ENCODE data around the gene COA7. TPM values are rescaled to one million over a fixed set of nuclear protein-coding genes. Genes with fewer than 3 reads are reported as not detected.
"Not testable (repeated sequence)": the region's sequence is repeated elsewhere in the genome, so short reads cannot be mapped to it uniquely, and the experiment has no call there.

Gene COA7
- total and polyA plus RNA-seq, 10 of the 15 experiments (the other 5 are each of a cell fraction or from before 2014, with no cell fraction given): 7.5 to 20.2 (median 15.4) TPM

DNA sequence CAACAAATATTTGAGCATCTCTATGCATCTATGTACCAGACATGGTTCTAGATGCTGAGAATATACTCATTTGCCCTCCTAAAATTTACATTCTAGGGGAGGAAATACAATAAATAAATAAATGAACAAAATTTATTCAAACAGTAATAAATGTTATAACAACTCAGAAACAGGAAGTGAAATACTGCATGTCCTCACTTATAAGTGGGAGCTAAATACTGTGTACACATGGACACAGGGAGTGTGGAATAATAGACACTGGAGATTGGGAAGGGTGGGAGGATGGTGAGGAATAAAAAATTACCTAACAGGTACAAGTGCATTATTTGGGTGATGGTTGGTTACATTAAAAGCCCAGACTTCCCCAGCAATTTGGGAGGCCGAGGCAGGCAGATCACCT, 4.3 kb downstream of the COA7 start:
- RAD21 ChIA-PET (ENCODE audit: unreplicated experiment): no interaction called here
- no peaks in the 10 kb centered on the region for H3K27me3 ChIP-seq (replicated peaks in 1 of 2; ENCODE audit: control insufficient read depth in 2 of 2, insufficient read depth in 2 of 2, low read length in 1 of 2)
- no peak for FAIRE-seq
- intact Hi-C loops (cut with micrococcal nuclease; ENCODE audit: unreplicated experiment) (no loop called here), in situ Hi-C loops (cut with MboI) (no loop called here)
- BruUV-seq (replicated peaks): no TSS peak
- H2AFZ ChIP-seq (ENCODE audit: control insufficient read depth, low read depth, low read length): no peak overlapping the region
- H3K79me2 ChIP-seq (ENCODE audit: control insufficient read depth, insufficient read depth, low read length): peaks cover 27% of the 10 kb centered on the region
- POLR2A ChIA-PET: no interaction called here
- no peaks in the 10 kb centered on the region; the same call in 1 of the 2 replicates for H3K4me1 ChIP-seq (ENCODE audit: control insufficient read depth, insufficient read depth, low read length)
- H3K9ac ChIP-seq (ENCODE audit: control insufficient read depth, insufficient read depth, low read length): no peak overlapping the region
- H3K9me3 ChIP-seq (replicated peaks; ENCODE audit: control insufficient read depth, insufficient read depth, low read length): no peaks in the 10 kb centered on the region
- DNase-seq (ENCODE audit: low read depth, low spot score): no peak
- no peak overlapping the region for H3K27ac ChIP-seq (ENCODE audit: control insufficient read depth, insufficient read depth)
- H3K36me3 ChIP-seq (ENCODE audit: control insufficient read depth in 2 of 2, insufficient read depth in 2 of 2, low read length in 1 of 2): peaks cover 1 to 14% of the 10 kb centered on the region in 2 experiments; a peak in 3 of 4 replicates
- no peak for ATAC-seq
- SMC1A ChIA-PET (ENCODE audit: uncharacterized antibody, unreplicated experiment): no interaction called here
- no peak overlapping the region for H3K4me3 ChIP-seq
- CTCF ChIA-PET: interaction anchor here (0.6 to 1.2 kb wide), 2 partner anchors 8 to 194 kb away, joined by 3 to 4 read pairs; no protein-coding TSS in a partner anchor
- no peak overlapping the region for H3K4me2 ChIP-seq (ENCODE audit: control insufficient read depth, insufficient read depth)
- TF ChIP-seq SPI1 (IDR thresholded peaks at IDR 0.05; ENCODE audit: borderline replicate concordance, insufficient read depth, low read depth, low read length) (peak; percentile 62; the same call in 1 of the 2 replicates), IKZF2 (IDR thresholded peaks at IDR 0.05) (0 out of 4 replicates have a peak, but pooled peaks of 1 of the 2 experiments have one; percentile 11)
- TF ChIP-seq, protein P1, sequence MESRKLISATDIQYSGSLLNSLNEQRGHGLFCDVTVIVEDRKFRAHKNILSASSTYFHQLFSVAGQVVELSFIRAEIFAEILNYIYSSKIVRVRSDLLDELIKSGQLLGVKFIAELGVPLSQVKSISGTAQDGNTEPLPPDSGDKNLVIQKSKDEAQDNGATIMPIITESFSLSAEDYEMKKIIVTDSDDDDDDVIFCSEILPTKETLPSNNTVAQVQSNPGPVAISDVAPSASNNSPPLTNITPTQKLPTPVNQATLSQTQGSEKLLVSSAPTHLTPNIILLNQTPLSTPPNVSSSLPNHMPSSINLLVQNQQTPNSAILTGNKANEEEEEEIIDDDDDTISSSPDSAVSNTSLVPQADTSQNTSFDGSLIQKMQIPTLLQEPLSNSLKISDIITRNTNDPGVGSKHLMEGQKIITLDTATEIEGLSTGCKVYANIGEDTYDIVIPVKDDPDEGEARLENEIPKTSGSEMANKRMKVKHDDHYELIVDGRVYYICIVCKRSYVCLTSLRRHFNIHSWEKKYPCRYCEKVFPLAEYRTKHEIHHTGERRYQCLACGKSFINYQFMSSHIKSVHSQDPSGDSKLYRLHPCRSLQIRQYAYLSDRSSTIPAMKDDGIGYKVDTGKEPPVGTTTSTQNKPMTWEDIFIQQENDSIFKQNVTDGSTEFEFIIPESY (IDR thresholded peaks at IDR 0.05): no peak
- TF ChIP-seq, protein P2, sequence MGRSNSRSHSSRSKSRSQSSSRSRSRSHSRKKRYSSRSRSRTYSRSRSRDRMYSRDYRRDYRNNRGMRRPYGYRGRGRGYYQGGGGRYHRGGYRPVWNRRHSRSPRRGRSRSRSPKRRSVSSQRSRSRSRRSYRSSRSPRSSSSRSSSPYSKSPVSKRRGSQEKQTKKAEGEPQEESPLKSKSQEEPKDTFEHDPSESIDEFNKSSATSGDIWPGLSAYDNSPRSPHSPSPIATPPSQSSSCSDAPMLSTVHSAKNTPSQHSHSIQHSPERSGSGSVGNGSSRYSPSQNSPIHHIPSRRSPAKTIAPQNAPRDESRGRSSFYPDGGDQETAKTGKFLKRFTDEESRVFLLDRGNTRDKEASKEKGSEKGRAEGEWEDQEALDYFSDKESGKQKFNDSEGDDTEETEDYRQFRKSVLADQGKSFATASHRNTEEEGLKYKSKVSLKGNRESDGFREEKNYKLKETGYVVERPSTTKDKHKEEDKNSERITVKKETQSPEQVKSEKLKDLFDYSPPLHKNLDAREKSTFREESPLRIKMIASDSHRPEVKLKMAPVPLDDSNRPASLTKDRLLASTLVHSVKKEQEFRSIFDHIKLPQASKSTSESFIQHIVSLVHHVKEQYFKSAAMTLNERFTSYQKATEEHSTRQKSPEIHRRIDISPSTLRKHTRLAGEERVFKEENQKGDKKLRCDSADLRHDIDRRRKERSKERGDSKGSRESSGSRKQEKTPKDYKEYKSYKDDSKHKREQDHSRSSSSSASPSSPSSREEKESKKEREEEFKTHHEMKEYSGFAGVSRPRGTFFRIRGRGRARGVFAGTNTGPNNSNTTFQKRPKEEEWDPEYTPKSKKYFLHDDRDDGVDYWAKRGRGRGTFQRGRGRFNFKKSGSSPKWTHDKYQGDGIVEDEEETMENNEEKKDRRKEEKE (IDR thresholded peaks at IDR 0.05): no peak
- 100% methylated on average over 1 of the region's 1 CpG for WGBS (ENCODE audit: insufficient coverage, insufficient replicate concordance, low lambda C conversion rate, missing lambda C conversion rate)
- no peaks in the 10 kb centered on the region for H4K20me1 ChIP-seq (ENCODE audit: control insufficient read depth, insufficient read depth)

DNA sequence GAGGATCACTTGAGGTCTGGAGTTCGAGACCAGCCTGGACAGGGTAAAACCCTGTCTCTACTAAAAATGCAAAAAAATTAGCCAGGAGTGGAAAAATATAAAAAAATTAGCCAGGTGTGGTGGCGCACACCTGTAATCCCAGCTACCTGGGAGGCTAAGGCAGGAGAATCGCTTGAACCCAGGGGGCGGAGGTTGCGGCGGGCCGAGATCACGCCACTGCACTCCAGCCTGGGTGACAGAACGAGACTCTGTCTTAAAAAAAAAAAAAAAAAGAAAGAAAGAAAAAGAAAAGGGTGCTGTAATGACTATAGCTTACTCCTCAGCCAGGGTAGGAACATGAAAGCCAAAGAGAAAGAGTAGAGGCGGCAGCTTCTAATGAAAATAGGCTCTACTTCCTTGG, 4.8 kb downstream of the COA7 start:
- intact Hi-C loops (cut with micrococcal nuclease; ENCODE audit: unreplicated experiment); H2AFZ ChIP-seq (ENCODE audit: control insufficient read depth, low read depth, low read length); in situ Hi-C loops (cut with MboI); POLR2A ChIA-PET; FAIRE-seq; DNase-seq (ENCODE audit: low read depth, low spot score); SMC1A ChIA-PET (ENCODE audit: uncharacterized antibody, unreplicated experiment); H3K9me3 ChIP-seq (replicated peaks; ENCODE audit: control insufficient read depth, insufficient read depth, low read length); H3K4me1 ChIP-seq (ENCODE audit: control insufficient read depth, insufficient read depth, low read length); H4K20me1 ChIP-seq (ENCODE audit: control insufficient read depth, insufficient read depth); RAD21 ChIA-PET (ENCODE audit: unreplicated experiment); BruUV-seq (replicated peaks); H3K9ac ChIP-seq (ENCODE audit: control insufficient read depth, insufficient read depth, low read length); H3K4me3 ChIP-seq; H3K27ac ChIP-seq (ENCODE audit: control insufficient read depth, insufficient read depth); ATAC-seq; H3K4me2 ChIP-seq (ENCODE audit: control insufficient read depth, insufficient read depth); H3K27me3 ChIP-seq (replicated peaks in 1 of 2; ENCODE audit: control insufficient read depth in 2 of 2, insufficient read depth in 2 of 2, low read length in 1 of 2): not testable (repeated sequence)
- peaks cover 1 to 14% of the 10 kb centered on the region in 2 experiments; a peak in 3 of 4 replicates for H3K36me3 ChIP-seq (ENCODE audit: control insufficient read depth in 2 of 2, insufficient read depth in 2 of 2, low read length in 1 of 2)
- CTCF ChIA-PET: interaction anchor here (0.5 to 1.2 kb wide), 2 partner anchors 8 to 378 kb away, joined by 3 to 4 read pairs; no protein-coding TSS in a partner anchor
- peaks cover 27% of the 10 kb centered on the region for H3K79me2 ChIP-seq (ENCODE audit: control insufficient read depth, insufficient read depth, low read length)
- 94% methylated on average over 9 of the region's 10 CpGs for WGBS (ENCODE audit: insufficient coverage, insufficient replicate concordance, low lambda C conversion rate, missing lambda C conversion rate)
